NT2/D1 (cell line): ENCODE measurements around the gene TPM2.

ENCODE experiments used
- DNase-seq: peaks from one replicate; pipeline ENCODE4 v3.0.0-alpha.2; 2011; ENCODE audit warnings: low read depth, low spot score
- H3K27me3 ChIP-seq: 2 replicates; pipeline ENCODE4 v1.6.0; 2011; ENCODE audit warnings: mild to moderate bottlenecking; ENCODE audit not compliant: insufficient read length, insufficient read depth
- H3K36me3 ChIP-seq: 2 replicates; pipeline ENCODE4 v1.6.1; 2011; ENCODE audit warnings: mild to moderate bottlenecking, low read length, mixed read lengths; ENCODE audit not compliant: insufficient read depth, insufficient read length
- H3K4me1 ChIP-seq: 2 replicates; pipeline ENCODE4 v1.5.1; 2011; ENCODE audit not compliant: insufficient read depth, insufficient read length
- H3K4me3 ChIP-seq: 2 replicates; pipeline ENCODE4 v1.5.1; 2011; ENCODE audit warnings: low read depth; ENCODE audit not compliant: insufficient read length
- H3K9ac ChIP-seq: 2 replicates; pipeline ENCODE4 v1.6.0; 2011; ENCODE audit warnings: low read depth; ENCODE audit not compliant: insufficient read length
- H3K9me3 ChIP-seq: 2 replicates; pipeline ENCODE4 v1.5.1; 2011; ENCODE audit warnings: mild to moderate bottlenecking, low read length; ENCODE audit not compliant: insufficient read depth
- SUZ12 ChIP-seq: IDR thresholded peaks from 2 replicates; pipeline ENCODE4 v1.6.1; 2011; ENCODE audit not compliant: insufficient read length, insufficient read depth; ENCODE audit errors: extremely low read depth
- YY1 ChIP-seq: IDR thresholded peaks from 2 replicates; pipeline ENCODE4 v1.6.1; 2011; ENCODE audit not compliant: insufficient read length, insufficient read depth
- ZNF274 ChIP-seq: IDR thresholded peaks from 2 replicates; pipeline ENCODE4 v1.6.1; 2011; ENCODE audit warnings: mild to moderate bottlenecking, low read depth, low read length

Gene TPM2

GRCh38 chr9:35711501-35712428 is 22.0 kb upstream of the TPM2 start:
- Histone ChIP-seq H3K9ac (no peak overlapping the region), H3K9me3 (no peaks in the 10 kb centered on the region), H3K27me3 (no peaks in the 10 kb centered on the region), H3K4me3 (no peak overlapping the region), H3K36me3 (peaks cover 92% of the 10 kb centered on the region), H3K4me1 (peaks cover 16% of the 10 kb centered on the region)
- TF ChIP-seq SUZ12 = no peak
- no peak for TF ChIP-seq ZNF274
- TF ChIP-seq YY1 = no peak
- DNase-seq = no peak

- TF ChIP-seq YY1 = no peak
- TF ChIP-seq ZNF274 = no peak
- TF ChIP-seq SUZ12 = no peak
- Histone ChIP-seq H3K9ac (no peak overlapping the region), H3K27me3 (no peaks in the 10 kb centered on the region), H3K4me3 (no peak overlapping the region), H3K36me3 (peaks cover 92% of the 10 kb centered on the region), H3K4me1 (peaks cover 14% of the 10 kb centered on the region), H3K9me3 (no peaks in the 10 kb centered on the region)
- no peak for DNase-seq
Observed at GRCh38 chr9:35710818-35711500, 21.2 kb upstream of the TPM2 start.

GRCh38 chr9:35708146-35708545 is 18.4 kb upstream of the TPM2 start:
- Histone ChIP-seq H3K9ac (no peak overlapping the region), H3K4me1 (peaks cover 11% of the 10 kb centered on the region), H3K4me3 (no peak overlapping the region), H3K36me3 (peaks cover 93% of the 10 kb centered on the region), H3K27me3 (no peaks in the 10 kb centered on the region), H3K9me3 (no peaks in the 10 kb centered on the region)
- no peak for DNase-seq
- no peak for TF ChIP-seq YY1
- TF ChIP-seq SUZ12 = no peak
- no peak for TF ChIP-seq ZNF274

GRCh38 chr9:35706951-35707350 is 17.2 kb upstream of the TPM2 start:
- no peaks in the 10 kb centered on the region for H3K27me3 ChIP-seq

GRCh38 chr9:35705836-35706430 is 16.2 kb upstream of the TPM2 start:
- Histone ChIP-seq H3K4me3 (no peak overlapping the region), H3K27me3 (no peaks in the 10 kb centered on the region), H3K4me1 (peaks cover 5% of the 10 kb centered on the region), H3K36me3 (peaks cover 92% of the 10 kb centered on the region), H3K9ac (no peak overlapping the region), H3K9me3 (no peaks in the 10 kb centered on the region)
- DNase-seq = no peak
- TF ChIP-seq ZNF274 (no peak), YY1 (no peak), SUZ12 (no peak)

More at GRCh38 chr9:35706951-35707350, 17.2 kb upstream of the TPM2 start:
- H3K9ac ChIP-seq = no peak overlapping the region
- H3K4me1 ChIP-seq = peaks cover 5% of the 10 kb centered on the region
- H3K4me3 ChIP-seq = no peak overlapping the region
- no peaks in the 10 kb centered on the region for H3K9me3 ChIP-seq
- TF ChIP-seq YY1 (no peak), SUZ12 (no peak), ZNF274 (no peak)
- peaks cover 92% of the 10 kb centered on the region for H3K36me3 ChIP-seq
- DNase-seq = no peak

- Histone ChIP-seq H3K9ac (no peak overlapping the region), H3K4me3 (no peak overlapping the region)
- DNase-seq = no peak
Observed at GRCh38 chr9:35705372-35705771, 15.6 kb upstream of the TPM2 start.

More at GRCh38 chr9:35705372-35705771, 15.6 kb upstream of the TPM2 start:
- H3K4me1 ChIP-seq = peaks cover 5% of the 10 kb centered on the region
- no peaks in the 10 kb centered on the region for H3K9me3 ChIP-seq
- no peaks in the 10 kb centered on the region for H3K27me3 ChIP-seq
- peaks cover 92% of the 10 kb centered on the region for H3K36me3 ChIP-seq
- TF ChIP-seq ZNF274 (no peak), YY1 (no peak), SUZ12 (no peak)
